ENCODE results near the gene PDZK1IP1.

PDZK1IP1 gene

GRCh38 chr1:47184090-47184821 is 5.6 kb downstream of the PDZK1IP1 start:
- no peak for TF ChIP-seq CTCF (IDR thresholded peaks at IDR 0.05; ENCODE audit: low read depth, low read length)
- Histone ChIP-seq H3K27me3 (no peaks in the 10 kb centered on the region), H3K36me3 (no peaks in the 10 kb centered on the region), H3K4me3 (ENCODE audit: low read depth, low read length) (no peak overlapping the region), H3K9me3 (no peaks in the 10 kb centered on the region), H3K4me1 (no peaks in the 10 kb centered on the region)
- DNase-seq, result no peak

GRCh38 chr1:47183308-47184089 is 6.3 kb downstream of the PDZK1IP1 start:
- H3K4me3 ChIP-seq (ENCODE audit: low read depth, low read length), result no peak overlapping the region
- DNase-seq, result no peak
- no peaks in the 10 kb centered on the region for H3K27me3 ChIP-seq
- H3K4me1 ChIP-seq, result no peaks in the 10 kb centered on the region
- no peaks in the 10 kb centered on the region for H3K36me3 ChIP-seq
- no peak for TF ChIP-seq CTCF (IDR thresholded peaks at IDR 0.05; ENCODE audit: low read depth, low read length)
- H3K9me3 ChIP-seq, result no peaks in the 10 kb centered on the region

DNA sequence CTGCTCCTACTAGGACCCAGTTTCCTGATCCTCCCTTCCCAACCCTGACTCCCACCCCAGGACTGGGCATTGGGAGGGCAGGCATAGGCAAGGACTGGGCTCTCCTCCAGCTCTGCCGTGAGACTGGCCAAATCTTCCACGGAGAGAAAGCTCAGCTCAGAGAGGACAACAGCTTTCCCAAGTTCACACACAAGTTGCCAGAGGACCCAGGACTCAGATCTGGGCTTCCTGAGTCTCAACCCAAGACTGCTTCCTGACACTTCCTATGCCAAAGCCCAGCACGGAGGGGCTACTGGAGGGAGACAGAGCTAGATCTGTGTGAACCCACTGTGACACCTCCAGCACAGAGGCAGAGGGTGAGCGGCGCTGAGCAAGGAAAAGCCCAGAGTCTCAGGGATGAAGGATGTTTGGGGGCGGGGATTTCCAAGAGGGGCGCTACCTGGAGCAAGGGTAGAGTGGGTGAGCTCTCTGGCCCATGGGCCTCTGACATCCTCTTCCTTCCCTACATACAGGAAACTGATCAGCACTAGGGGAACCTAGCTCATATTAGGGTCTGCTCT is 7.1 kb downstream of the PDZK1IP1 start:
- TF ChIP-seq CTCF (IDR thresholded peaks at IDR 0.05; ENCODE audit: low read depth, low read length), result no peak
- H3K36me3 ChIP-seq, result no peaks in the 10 kb centered on the region
- no peaks in the 10 kb centered on the region for H3K4me1 ChIP-seq
- no peak for DNase-seq
- no peaks in the 10 kb centered on the region for H3K27me3 ChIP-seq
- H3K4me3 ChIP-seq (ENCODE audit: low read depth, low read length), result no peak overlapping the region
- H3K9me3 ChIP-seq, result no peaks in the 10 kb centered on the region

- Histone ChIP-seq H3K36me3 (no peaks in the 10 kb centered on the region), H3K9me3 (no peaks in the 10 kb centered on the region), H3K27me3 (no peaks in the 10 kb centered on the region), H3K4me1 (no peaks in the 10 kb centered on the region), H3K4me3 (ENCODE audit: low read depth, low read length) (no peak overlapping the region)
- TF ChIP-seq CTCF (IDR thresholded peaks at IDR 0.05; ENCODE audit: low read depth, low read length), result no peak
- DNase-seq, result no peak
Observed at GRCh38 chr1:47181955-47182675, 7.7 kb downstream of the PDZK1IP1 start.

GRCh38 chr1:47181095-47181954 is 8.5 kb downstream of the PDZK1IP1 start:
- Histone ChIP-seq H3K27me3 (no peaks in the 10 kb centered on the region), H3K4me3 (ENCODE audit: low read depth, low read length) (no peak overlapping the region), H3K36me3 (no peaks in the 10 kb centered on the region), H3K4me1 (no peaks in the 10 kb centered on the region), H3K9me3 (no peaks in the 10 kb centered on the region)
- DNase-seq, result peak; percentile 28
- no peak for TF ChIP-seq CTCF (IDR thresholded peaks at IDR 0.05; ENCODE audit: low read depth, low read length)
